ENCODE results near the gene ITLN1.

DNA sequence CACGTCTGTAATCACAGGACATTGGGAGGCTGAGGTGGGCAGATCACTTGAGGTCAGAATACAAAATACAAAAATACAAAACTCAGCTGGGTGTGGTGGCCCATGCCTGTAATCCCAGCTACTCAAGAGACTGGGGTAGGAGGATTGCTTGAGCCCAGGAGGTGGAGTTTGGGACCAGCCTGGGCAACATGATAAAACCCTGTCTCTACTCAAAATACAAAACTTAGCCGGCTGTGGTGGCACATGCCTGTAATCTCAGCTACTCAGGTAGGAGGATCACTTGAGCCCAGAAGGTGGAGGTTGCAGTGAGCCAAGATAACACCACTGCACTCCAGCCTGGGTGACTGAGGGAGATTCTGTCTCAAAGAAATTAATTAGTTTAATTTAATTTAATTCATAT is 6.5 kb upstream of the ITLN1 start:
- TF ChIP-seq CTCF (IDR thresholded peaks at IDR 0.05; ENCODE audit: insufficient read depth, low read length) (no peak), POLR2AphosphoS5 (IDR thresholded peaks at IDR 0.05; ENCODE audit: low read depth) (no peak)

Measured in HL-60 (cell line).